Activated naive CD4-positive, alpha-beta T cell treated with anti-CD3 and anti-CD28 coated beads, Interleukin-2, amount 10 ng/mL, durations not matched to agents 7 days and 5 days (primary cell): ENCODE results near the gene RUNX2.
A peak's percentile ranks its signal among the peaks of the same experiment; 100 is the strongest.

Experiments used
- CTCF ChIA-PET: fragments of 350-600 bp; sonication (Branson Sonifier 250); formaldehyde crosslinking; loops from one replicate; lab custom pipeline; 2021; ENCODE audit warnings: antibody characterized with exemption; lab: Charles Lee
- DNase-seq: peaks from one replicate; pipeline ENCODE4 v3.0.0-alpha.2; 2020
- H3K27ac Mint-ChIP-seq: one replicate; pipeline ENCODE4 v1.8.0; 2021; ENCODE audit warnings: mild to moderate bottlenecking, moderate library complexity, mixed read lengths
- H3K27me3 Mint-ChIP-seq: one replicate; pipeline ENCODE4 v1.8.0; 2021; ENCODE audit warnings: mild to moderate bottlenecking, mixed read lengths
- H3K36me3 Mint-ChIP-seq: one replicate; pipeline ENCODE4 v1.8.0; 2021; ENCODE audit warnings: mixed read lengths
- H3K4me1 Mint-ChIP-seq: one replicate; pipeline ENCODE4 v1.8.0; 2021; ENCODE audit warnings: mixed read lengths
- H3K4me3 Mint-ChIP-seq: one replicate; pipeline ENCODE4 v1.8.0; 2021; ENCODE audit warnings: mild to moderate bottlenecking, moderate library complexity, mixed read lengths
- H3K9me3 Mint-ChIP-seq: one replicate; pipeline ENCODE4 v1.8.0; 2021; ENCODE audit warnings: mixed read lengths

RUNX2 gene

DNA sequence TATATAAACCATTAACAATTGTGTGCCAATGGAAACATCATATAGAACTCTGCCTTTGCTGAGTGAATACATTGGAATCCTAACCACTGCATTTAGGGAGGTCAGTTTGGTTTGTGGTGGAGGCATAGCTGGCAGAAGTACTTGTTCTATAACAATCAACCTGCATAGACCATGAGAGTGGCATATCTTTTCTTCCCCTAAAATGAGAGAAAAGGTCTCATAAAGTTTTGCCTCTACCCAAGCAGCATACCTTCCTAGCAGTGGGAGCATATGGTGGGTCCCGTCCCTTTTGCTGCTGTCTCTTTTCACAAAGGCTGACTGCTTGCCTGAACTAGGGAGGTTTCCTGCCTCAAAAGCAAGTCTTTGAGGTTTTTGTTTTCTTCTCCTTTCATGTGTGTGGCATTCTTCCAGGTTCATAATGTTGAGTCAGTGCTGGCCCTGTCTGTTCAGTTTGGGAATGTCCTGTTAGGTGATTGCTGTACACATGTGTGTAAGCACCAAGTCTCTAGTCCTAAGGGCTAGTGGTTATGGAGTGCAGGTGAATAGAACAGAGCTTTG lies 110.8 kb downstream of the RUNX2 start:
- Mint-ChIP-seq H3K27ac (no peak overlapping the region), H3K4me1 (peaks cover 36% of the 10 kb centered on the region), H3K36me3 (no peaks in the 10 kb centered on the region), H3K27me3 (no peaks in the 10 kb centered on the region), H3K4me3 (no peak overlapping the region), H3K9me3 (no peaks in the 10 kb centered on the region)
- DNase-seq: no peak
- CTCF ChIA-PET: interaction anchor here (0.7 kb wide), 1 partner anchor 483 kb away, joined by 3 read pairs; no protein-coding TSS in a partner anchor

- H3K4me3 Mint-ChIP-seq: no peak overlapping the region
- H3K27me3 Mint-ChIP-seq: no peaks in the 10 kb centered on the region
- no peak overlapping the region for H3K27ac Mint-ChIP-seq
- CTCF ChIA-PET: interaction anchor here (0.7 to 1.3 kb wide), 3 partner anchors 273 to 483 kb away, joined by 3 read pairs; no protein-coding TSS in a partner anchor
- H3K4me1 Mint-ChIP-seq: peaks cover 33% of the 10 kb centered on the region
- H3K9me3 Mint-ChIP-seq: no peaks in the 10 kb centered on the region
- no peaks in the 10 kb centered on the region for H3K36me3 Mint-ChIP-seq
- DNase-seq: no peak
These were observed 111.3 kb downstream of the RUNX2 start for GRCh38 chr6:45439459-45439858.

GRCh38 chr6:45439861-45440388 lies 111.8 kb downstream of the RUNX2 start:
- no peak overlapping the region for H3K4me3 Mint-ChIP-seq
- DNase-seq: no peak
- CTCF ChIA-PET: interaction anchor here (0.9 to 1.3 kb wide), 2 partner anchors 272 to 482 kb away, joined by 3 read pairs; no protein-coding TSS in a partner anchor
- H3K4me1 Mint-ChIP-seq: peaks cover 36% of the 10 kb centered on the region
- H3K27me3 Mint-ChIP-seq: no peaks in the 10 kb centered on the region
- peak overlapping the region; percentile 11 for H3K27ac Mint-ChIP-seq
- H3K9me3 Mint-ChIP-seq: no peaks in the 10 kb centered on the region
- no peaks in the 10 kb centered on the region for H3K36me3 Mint-ChIP-seq

GRCh38 chr6:45441851-45442453 lies 113.8 kb downstream of the RUNX2 start:
- Mint-ChIP-seq H3K36me3 (peaks cover 2% of the 10 kb centered on the region), H3K27me3 (no peaks in the 10 kb centered on the region), H3K27ac (no peak overlapping the region), H3K4me3 (no peak overlapping the region), H3K9me3 (no peaks in the 10 kb centered on the region), H3K4me1 (peaks cover 35% of the 10 kb centered on the region)
- CTCF ChIA-PET: interaction anchor here (1.1 to 1.4 kb wide), 3 partner anchors 54 to 786 kb away, joined by 3 read pairs; no protein-coding TSS in a partner anchor
- DNase-seq: no peak

- no peak for DNase-seq
- Mint-ChIP-seq H3K27ac (no peak overlapping the region), H3K27me3 (no peaks in the 10 kb centered on the region), H3K36me3 (peaks cover 2% of the 10 kb centered on the region), H3K4me1 (peaks cover 28% of the 10 kb centered on the region), H3K9me3 (no peaks in the 10 kb centered on the region), H3K4me3 (no peak overlapping the region)
- CTCF ChIA-PET: interaction anchor here (1.1 to 1.4 kb wide), 3 partner anchors 53 to 787 kb away, joined by 3 read pairs; no protein-coding TSS in a partner anchor
These were observed 114.6 kb downstream of the RUNX2 start for GRCh38 chr6:45442716-45443115.

DNA sequence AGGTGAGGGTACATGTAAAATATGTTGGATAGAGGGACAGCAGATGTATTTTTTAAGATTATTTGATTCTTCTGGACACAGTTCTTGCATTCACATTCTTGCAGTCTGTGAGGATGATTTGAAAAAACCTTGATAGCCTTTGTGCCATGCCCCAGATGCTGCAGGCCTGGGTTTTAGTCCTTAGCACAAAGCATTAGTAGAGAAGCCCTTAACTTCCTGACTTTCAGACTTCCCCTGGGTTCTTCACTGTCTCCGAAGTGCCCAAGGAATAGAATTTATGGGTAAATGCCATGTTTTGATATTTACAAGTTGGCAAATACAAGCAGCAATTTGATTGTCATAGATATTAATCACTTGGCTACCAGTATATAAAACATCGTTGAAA lies 117.2 kb downstream of the RUNX2 start:
- CTCF ChIA-PET: no interaction called here
- no peaks in the 10 kb centered on the region for H3K27me3 Mint-ChIP-seq
- no peaks in the 10 kb centered on the region for H3K9me3 Mint-ChIP-seq
- peaks cover 26% of the 10 kb centered on the region for H3K4me1 Mint-ChIP-seq
- H3K36me3 Mint-ChIP-seq: peaks cover 2% of the 10 kb centered on the region
- H3K27ac Mint-ChIP-seq: no peak overlapping the region
- DNase-seq: no peak
- H3K4me3 Mint-ChIP-seq: no peak overlapping the region

DNA sequence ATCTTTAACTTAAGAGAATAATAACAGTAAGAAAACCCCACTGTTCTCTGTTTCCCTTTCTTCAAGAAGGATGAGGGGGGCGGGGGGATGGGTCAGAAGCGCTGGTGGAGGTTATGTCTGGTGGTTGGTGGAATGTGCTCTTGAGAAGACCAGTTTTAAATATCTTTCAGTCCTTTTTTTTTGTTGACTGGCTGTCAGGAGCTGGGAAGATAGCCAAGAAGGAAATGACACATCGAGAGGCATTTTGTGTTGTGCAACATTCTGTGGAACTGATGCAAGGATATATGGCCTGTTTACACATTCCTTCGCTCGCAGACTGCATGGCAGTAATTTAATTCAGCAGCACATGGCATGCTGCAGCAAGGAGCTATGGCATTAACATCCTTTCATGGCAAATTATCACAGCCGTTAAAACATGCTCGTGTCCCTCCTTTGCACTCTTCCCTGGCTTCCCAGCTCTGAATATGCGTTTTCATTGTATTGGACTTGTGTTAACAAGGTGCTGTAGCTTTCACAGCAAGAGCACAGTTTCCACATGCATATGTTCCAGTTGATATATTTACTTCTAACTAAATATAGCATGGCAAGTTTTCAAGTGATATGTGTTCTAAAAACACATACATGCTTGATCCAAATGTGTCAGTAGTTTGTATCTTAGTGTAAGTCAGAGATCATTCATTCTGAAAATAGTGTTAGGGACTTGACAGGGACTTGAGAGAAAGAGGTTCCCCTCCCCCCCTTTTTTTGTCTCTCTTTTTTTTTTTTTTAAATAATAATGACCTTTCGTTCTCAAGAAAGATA lies 117.8 kb downstream of the RUNX2 start:
- CTCF ChIA-PET: no interaction called here
- Mint-ChIP-seq H3K4me3 (no peak overlapping the region), H3K9me3 (no peaks in the 10 kb centered on the region), H3K36me3 (peaks cover 2% of the 10 kb centered on the region), H3K4me1 (peaks cover 32% of the 10 kb centered on the region), H3K27ac (no peak overlapping the region), H3K27me3 (no peaks in the 10 kb centered on the region)
- no peak for DNase-seq

DNA sequence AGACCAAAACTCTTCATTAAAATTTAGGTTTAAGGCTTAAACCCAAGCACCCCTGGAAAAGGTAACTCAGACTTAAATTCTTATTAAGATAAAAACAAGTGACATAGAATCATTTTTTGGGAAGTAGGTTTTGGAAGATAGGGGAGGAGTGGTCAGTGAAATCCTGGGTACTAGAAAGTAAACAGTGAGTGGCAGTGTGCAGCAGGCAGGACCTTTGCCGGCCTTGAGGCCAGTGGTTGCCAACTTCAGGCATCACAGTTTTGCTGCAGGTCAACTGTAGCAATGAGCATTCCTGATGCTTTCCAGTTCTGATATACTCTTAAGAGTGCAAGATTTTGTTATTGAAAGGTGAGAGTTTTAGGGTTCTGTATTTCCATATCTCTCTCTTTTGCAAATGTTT lies 118.9 kb downstream of the RUNX2 start:
- peaks cover 2% of the 10 kb centered on the region for H3K36me3 Mint-ChIP-seq
- H3K4me3 Mint-ChIP-seq: no peak overlapping the region
- no peaks in the 10 kb centered on the region for H3K9me3 Mint-ChIP-seq
- no peak for DNase-seq
- CTCF ChIA-PET: no interaction called here
- no peaks in the 10 kb centered on the region for H3K27me3 Mint-ChIP-seq
- no peak overlapping the region for H3K27ac Mint-ChIP-seq
- peaks cover 40% of the 10 kb centered on the region for H3K4me1 Mint-ChIP-seq

- Mint-ChIP-seq H3K4me3 (no peak overlapping the region), H3K27me3 (no peaks in the 10 kb centered on the region), H3K27ac (no peak overlapping the region), H3K36me3 (peaks cover 2% of the 10 kb centered on the region), H3K4me1 (peaks cover 42% of the 10 kb centered on the region), H3K9me3 (no peaks in the 10 kb centered on the region)
- no peak for DNase-seq
- CTCF ChIA-PET: no interaction called here
These were observed 119.6 kb downstream of the RUNX2 start for GRCh38 chr6:45447716-45448115.

- peaks cover 2% of the 10 kb centered on the region for H3K36me3 Mint-ChIP-seq
- H3K27ac Mint-ChIP-seq: no peak overlapping the region
- peaks cover 46% of the 10 kb centered on the region for H3K4me1 Mint-ChIP-seq
- CTCF ChIA-PET: interaction anchor here (0.9 kb wide), 1 partner anchor 29 kb away, joined by 3 read pairs; no protein-coding TSS in a partner anchor
- no peak overlapping the region for H3K4me3 Mint-ChIP-seq
- H3K9me3 Mint-ChIP-seq: no peaks in the 10 kb centered on the region
- H3K27me3 Mint-ChIP-seq: no peaks in the 10 kb centered on the region
- no peak for DNase-seq
These were observed 120.6 kb downstream of the RUNX2 start for GRCh38 chr6:45448417-45449389.

GRCh38 chr6:45450132-45450531 lies 122.0 kb downstream of the RUNX2 start:
- Mint-ChIP-seq H3K36me3 (peaks cover under 1% of the 10 kb centered on the region), H3K4me1 (peaks cover 45% of the 10 kb centered on the region)
- CTCF ChIA-PET: no interaction called here

DNA sequence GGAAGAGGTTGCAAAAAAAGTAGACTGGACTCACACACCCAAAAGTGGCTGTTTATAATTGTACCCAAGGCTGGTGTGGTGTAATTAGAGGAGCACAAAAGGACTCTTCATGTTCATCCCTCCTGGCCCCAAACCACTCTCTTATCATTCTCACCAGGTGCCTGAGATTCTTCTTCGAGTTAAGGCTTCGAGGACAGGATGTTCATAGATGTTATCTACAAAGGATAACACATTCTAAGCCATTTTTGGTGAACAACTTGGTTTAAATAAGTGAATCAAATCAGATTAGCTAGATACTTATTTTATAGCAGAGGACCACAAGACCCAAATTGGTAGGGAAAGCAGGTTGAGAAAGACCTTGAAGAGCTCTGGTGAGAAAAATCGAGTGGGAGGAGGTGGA lies 122.7 kb downstream of the RUNX2 start:
- CTCF ChIA-PET: no interaction called here
- Mint-ChIP-seq H3K4me3 (no peak overlapping the region), H3K27ac (no peak overlapping the region), H3K36me3 (no peaks in the 10 kb centered on the region), H3K4me1 (peaks cover 40% of the 10 kb centered on the region), H3K9me3 (no peaks in the 10 kb centered on the region), H3K27me3 (no peaks in the 10 kb centered on the region)
- no peak for DNase-seq

More at GRCh38 chr6:45450132-45450531, 122.0 kb downstream of the RUNX2 start:
- Mint-ChIP-seq H3K27me3 (no peaks in the 10 kb centered on the region), H3K27ac (no peak overlapping the region), H3K4me3 (no peak overlapping the region), H3K9me3 (no peaks in the 10 kb centered on the region)
- no peak for DNase-seq

GRCh38 chr6:45454008-45454911 lies 126.1 kb downstream of the RUNX2 start:
- Mint-ChIP-seq H3K27me3 (no peaks in the 10 kb centered on the region), H3K36me3 (peaks cover 4% of the 10 kb centered on the region), H3K4me1 (peaks cover 29% of the 10 kb centered on the region), H3K4me3 (no peak overlapping the region), H3K9me3 (no peaks in the 10 kb centered on the region), H3K27ac (no peak overlapping the region)
- CTCF ChIA-PET: no interaction called here
- DNase-seq: no peak
